ENCODE data around the gene LRMDA. TPM values are rescaled to one million over a fixed set of nuclear protein-coding genes. Genes with fewer than 3 reads are reported as not detected.

LRMDA gene
- polyA plus RNA-seq, 1 donor (not counting 4 experiments of a cell fraction or from before 2014, with no cell fraction given) = not detected

GRCh38 chr10:76302481-76302880 lies 871.1 kb downstream of the LRMDA start:
- no peaks in the 10 kb centered on the region for H3K4me1 ChIP-seq (ENCODE audit: control insufficient read depth, extremely low read depth, insufficient read depth, low read length)
- TF ChIP-seq EZH2 (IDR thresholded peaks at IDR 0.05; ENCODE audit: low read length) (no peak), CTCF (optimal IDR thresholded peaks at IDR 0.05 in 1 of 3, IDR thresholded peaks at IDR 0.05 in 1 of 3, conservative IDR thresholded peaks at IDR 0.05 in 1 of 3; ENCODE audit: extremely low read depth in 1 of 3, insufficient read depth in 2 of 3, low read length in 3 of 3) (no peak)
- no peaks in the 10 kb centered on the region for H3K9me3 ChIP-seq (ENCODE audit: control insufficient read depth, low read depth, low read length)
- H3K4me3 ChIP-seq (ENCODE audit: control insufficient read depth in 2 of 3, extremely low read depth in 1 of 3, insufficient read depth in 2 of 3, low read depth in 1 of 3, low read length in 3 of 3) = no peak overlapping the region
- H3K27ac ChIP-seq (ENCODE audit: control insufficient read depth, insufficient read depth, low read length) = no peak overlapping the region
- no peak for DNase-seq (ENCODE audit: low read depth, low spot score)
- no peaks in the 10 kb centered on the region for H3K79me2 ChIP-seq (ENCODE audit: control insufficient read depth, insufficient read depth, low read length)
- no peak overlapping the region for H2AFZ ChIP-seq (ENCODE audit: control insufficient read depth, low read length)
- no peaks in the 10 kb centered on the region for H3K36me3 ChIP-seq (ENCODE audit: control insufficient read depth in 2 of 2, extremely low read depth in 1 of 2, insufficient read depth in 2 of 2, low read length in 2 of 2)
- H3K9me1 ChIP-seq (ENCODE audit: control insufficient read depth, extremely low read depth, insufficient read depth, low read length) = no peaks in the 10 kb centered on the region
- H3K27me3 ChIP-seq (ENCODE audit: control insufficient read depth, extremely low read depth, insufficient read depth, low read length) = no peaks in the 10 kb centered on the region
- no peak overlapping the region for H3K9ac ChIP-seq (ENCODE audit: control insufficient read depth, extremely low read depth, insufficient read depth, low read length)
- H4K20me1 ChIP-seq (ENCODE audit: control insufficient read depth, extremely low read depth, insufficient read depth, low read length) = no peaks in the 10 kb centered on the region
- H3K4me2 ChIP-seq (ENCODE audit: control insufficient read depth, extremely low read depth, insufficient read depth, low read depth, low read length) = no peak overlapping the region
- dilution Hi-C loops (cut with MboI; ENCODE audit: extremely low pct_ligation_motif_present, low sequenced_read_pairs) = no loop called here
- no peak for FAIRE-seq

- Histone ChIP-seq H3K27ac (ENCODE audit: control insufficient read depth, insufficient read depth, low read length) (no peak overlapping the region), H3K79me2 (ENCODE audit: control insufficient read depth, insufficient read depth, low read length) (no peaks in the 10 kb centered on the region), H3K4me2 (ENCODE audit: control insufficient read depth, extremely low read depth, insufficient read depth, low read depth, low read length) (no peak overlapping the region), H3K9me1 (ENCODE audit: control insufficient read depth, extremely low read depth, insufficient read depth, low read length) (no peaks in the 10 kb centered on the region), H2AFZ (ENCODE audit: control insufficient read depth, low read length) (no peak overlapping the region), H3K9ac (ENCODE audit: control insufficient read depth, extremely low read depth, insufficient read depth, low read length) (no peak overlapping the region), H3K4me3 (ENCODE audit: control insufficient read depth in 2 of 3, extremely low read depth in 1 of 3, insufficient read depth in 2 of 3, low read depth in 1 of 3, low read length in 3 of 3) (no peak overlapping the region), H3K9me3 (ENCODE audit: control insufficient read depth, low read depth, low read length) (no peaks in the 10 kb centered on the region), H4K20me1 (ENCODE audit: control insufficient read depth, extremely low read depth, insufficient read depth, low read length) (no peaks in the 10 kb centered on the region), H3K27me3 (ENCODE audit: control insufficient read depth, extremely low read depth, insufficient read depth, low read length) (no peaks in the 10 kb centered on the region), H3K36me3 (ENCODE audit: control insufficient read depth in 2 of 2, extremely low read depth in 1 of 2, insufficient read depth in 2 of 2, low read length in 2 of 2) (no peaks in the 10 kb centered on the region), H3K4me1 (ENCODE audit: control insufficient read depth, extremely low read depth, insufficient read depth, low read length) (no peaks in the 10 kb centered on the region)
- dilution Hi-C loops (cut with MboI; ENCODE audit: extremely low pct_ligation_motif_present, low sequenced_read_pairs) = no loop called here
- no peak for TF ChIP-seq CTCF (optimal IDR thresholded peaks at IDR 0.05 in 1 of 3, IDR thresholded peaks at IDR 0.05 in 1 of 3, conservative IDR thresholded peaks at IDR 0.05 in 1 of 3; ENCODE audit: extremely low read depth in 1 of 3, insufficient read depth in 2 of 3, low read length in 3 of 3)
- TF ChIP-seq EZH2 (IDR thresholded peaks at IDR 0.05; ENCODE audit: low read length) = no peak
- FAIRE-seq (no peak), DNase-seq (ENCODE audit: low read depth, low spot score) (no peak)
These were observed 871.7 kb downstream of the LRMDA start for GRCh38 chr10:76302961-76303630.

Data from keratinocyte (primary cell).